Measurements from ENCODE around the gene SNIP1. TPM values are rescaled to one million over a fixed set of nuclear protein-coding genes. Genes with fewer than 3 reads are reported as not detected.

SNIP1 gene
- total RNA-seq, 1 experiment from 2014 or later, result 15.1 TPM

DNA sequence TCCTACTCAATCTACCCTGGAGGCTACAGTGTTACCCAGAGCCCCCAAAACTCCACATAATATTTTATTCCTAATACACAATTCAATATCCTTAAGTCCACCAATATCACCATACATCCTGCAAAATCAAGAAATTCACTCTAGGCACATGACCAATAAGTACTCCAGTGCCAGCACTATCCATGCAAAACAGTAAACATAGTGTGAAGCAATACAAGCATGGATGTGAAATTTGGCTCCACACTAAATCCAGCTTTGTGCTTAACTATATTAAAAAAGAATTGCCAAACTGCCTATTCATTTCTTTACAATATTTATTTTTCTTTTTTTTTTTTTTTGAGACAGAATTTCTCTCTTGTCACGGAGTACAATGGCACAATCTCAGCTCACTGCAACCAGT, 36.5 kb downstream of the SNIP1 start:
- H3K79me2 ChIP-seq (ENCODE audit: insufficient read depth, low read length), result no peaks in the 10 kb centered on the region
- no peak overlapping the region for H3K56ac ChIP-seq (ENCODE audit: insufficient read length, low read depth, low read length)
- no peaks in the 10 kb centered on the region for H3K9me3 ChIP-seq (ENCODE audit: control insufficient read depth, low read depth, low read length)
- H2BK20ac ChIP-seq (ENCODE audit: low read depth, low read length, poor library complexity, severe bottlenecking), result no peak overlapping the region
- H3K23ac ChIP-seq (ENCODE audit: insufficient read length, low read depth, low read length), result no peak overlapping the region
- no peak for DNase-seq
- H3T11ph ChIP-seq (ENCODE audit: low read length), result no peak overlapping the region
- H3K18ac ChIP-seq (ENCODE audit: insufficient read length, low read depth, low read length), result no peak overlapping the region
- Mint-ChIP-seq H3K27me3 (ENCODE audit: low read depth) (peaks cover 7% of the 10 kb centered on the region), H3K4me3 (no peak overlapping the region), H3K27ac (no peak overlapping the region), H3K36me3 (ENCODE audit: insufficient read depth in 1 of 3, low read depth in 3 of 3) (peaks cover 5 to 9% (median 8%) of the 10 kb centered on the region in 3 experiments; a peak in 5 of 7 replicates), H3K4me1 (peaks cover 22 to 24% of the 10 kb centered on the region in 2 experiments), H3K9me3 (peaks cover 0 to 9% of the 10 kb centered on the region in 2 experiments; a peak in 2 of 5 replicates)
- TF ChIP-seq, protein P1, sequence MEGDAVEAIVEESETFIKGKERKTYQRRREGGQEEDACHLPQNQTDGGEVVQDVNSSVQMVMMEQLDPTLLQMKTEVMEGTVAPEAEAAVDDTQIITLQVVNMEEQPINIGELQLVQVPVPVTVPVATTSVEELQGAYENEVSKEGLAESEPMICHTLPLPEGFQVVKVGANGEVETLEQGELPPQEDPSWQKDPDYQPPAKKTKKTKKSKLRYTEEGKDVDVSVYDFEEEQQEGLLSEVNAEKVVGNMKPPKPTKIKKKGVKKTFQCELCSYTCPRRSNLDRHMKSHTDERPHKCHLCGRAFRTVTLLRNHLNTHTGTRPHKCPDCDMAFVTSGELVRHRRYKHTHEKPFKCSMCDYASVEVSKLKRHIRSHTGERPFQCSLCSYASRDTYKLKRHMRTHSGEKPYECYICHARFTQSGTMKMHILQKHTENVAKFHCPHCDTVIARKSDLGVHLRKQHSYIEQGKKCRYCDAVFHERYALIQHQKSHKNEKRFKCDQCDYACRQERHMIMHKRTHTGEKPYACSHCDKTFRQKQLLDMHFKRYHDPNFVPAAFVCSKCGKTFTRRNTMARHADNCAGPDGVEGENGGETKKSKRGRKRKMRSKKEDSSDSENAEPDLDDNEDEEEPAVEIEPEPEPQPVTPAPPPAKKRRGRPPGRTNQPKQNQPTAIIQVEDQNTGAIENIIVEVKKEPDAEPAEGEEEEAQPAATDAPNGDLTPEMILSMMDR (conservative IDR thresholded peaks at IDR 0.05), result no peak
- whole genome bisulfite sequencing (ENCODE audit: extremely low coverage, insufficient read length, low lambda C conversion rate), result no CpG with 5 or more reads among the region's 1 CpG
- no peak overlapping the region for H3K27ac ChIP-seq (ENCODE audit: insufficient read length, low read depth, low read length)
- no peak overlapping the region for H3K14ac ChIP-seq (ENCODE audit: insufficient read depth, low read length)
- no peak overlapping the region for H4K8ac ChIP-seq (replicated peaks; ENCODE audit: insufficient read length, low read depth, low read length)
- no peaks in the 10 kb centered on the region for H3K4me1 ChIP-seq (ENCODE audit: insufficient read depth, low read length)
- no peaks in the 10 kb centered on the region for H4K20me1 ChIP-seq (ENCODE audit: control insufficient read depth, insufficient read depth, insufficient read length)
- no peak overlapping the region for H4K91ac ChIP-seq (ENCODE audit: insufficient read length, low read depth, low read length)
- no peak overlapping the region for H2BK15ac ChIP-seq (ENCODE audit: low read depth, low read length)
- no peak overlapping the region for H3K4ac ChIP-seq (ENCODE audit: low read depth, low read length)
- no peaks in the 10 kb centered on the region for H3K27me3 ChIP-seq (ENCODE audit: insufficient read depth, low read length)
- no peak overlapping the region for H2BK12ac ChIP-seq (ENCODE audit: insufficient read length, low read depth, low read length)
- no peak overlapping the region for H3K4me2 ChIP-seq (ENCODE audit: insufficient read depth, insufficient read length, low read length)
- H4K5ac ChIP-seq (ENCODE audit: insufficient read length, low read depth, low read length), result no peak overlapping the region
- peaks cover 7% of the 10 kb centered on the region for H3K23me2 ChIP-seq (ENCODE audit: insufficient read length, low read depth, low read length, poor library complexity, severe bottlenecking)
- no peak overlapping the region for H2AK5ac ChIP-seq (ENCODE audit: insufficient read length, low read length)
- H2BK5ac ChIP-seq (ENCODE audit: insufficient read length, low read length), result no peak overlapping the region
- no peak overlapping the region for H2BK120ac ChIP-seq (ENCODE audit: low read depth, low read length, poor library complexity, severe bottlenecking)
- H3K79me1 ChIP-seq (ENCODE audit: insufficient read depth, low read depth, low read length, poor library complexity, severe bottlenecking), result no peaks in the 10 kb centered on the region
- no peak overlapping the region for H3K9ac ChIP-seq (ENCODE audit: extremely low read depth, insufficient read length, low read length)
- no peak overlapping the region for H2AFZ ChIP-seq (ENCODE audit: low read length)

Data from H9 (cell line).